Measurements from ENCODE around the gene CNRIP1.
"Not testable (repeated sequence)": the region's sequence is repeated elsewhere in the genome, so short reads cannot be mapped to it uniquely, and the experiment has no call there.

CNRIP1 gene

GRCh38 chr2:68309426-68309825 lies 10.3 kb downstream of the CNRIP1 start:
- no peak overlapping the region for H3K4me3 ChIP-seq (replicated peaks; ENCODE audit: low read depth, low read length)

GRCh38 chr2:68303902-68304272 lies 15.9 kb downstream of the CNRIP1 start:
- not testable (repeated sequence) for H3K4me3 ChIP-seq (replicated peaks; ENCODE audit: low read depth, low read length); DNase-seq (ENCODE audit: low read depth)

More at GRCh38 chr2:68309426-68309825, 10.3 kb downstream of the CNRIP1 start:
- TF ChIP-seq CTCF (IDR thresholded peaks at IDR 0.05; ENCODE audit: low read length, missing control alignments) = no peak
- DNase-seq (ENCODE audit: low read depth) = no peak

GRCh38 chr2:68303033-68303901 lies 16.5 kb downstream of the CNRIP1 start:
- no peak for DNase-seq (ENCODE audit: low read depth)
- no peak overlapping the region for H3K4me3 ChIP-seq (replicated peaks; ENCODE audit: low read depth, low read length)
- TF ChIP-seq CTCF (IDR thresholded peaks at IDR 0.05; ENCODE audit: low read length, missing control alignments) = no peak

- DNase-seq (ENCODE audit: low read depth) = no peak
- TF ChIP-seq CTCF (IDR thresholded peaks at IDR 0.05; ENCODE audit: low read length, missing control alignments) = no peak
- no peak overlapping the region for H3K4me3 ChIP-seq (replicated peaks; ENCODE audit: low read depth, low read length)
Observed at GRCh38 chr2:68302281-68302875, 17.4 kb downstream of the CNRIP1 start.

GRCh38 chr2:68295516-68295915 lies 24.2 kb downstream of the CNRIP1 start:
- no peak overlapping the region for H3K4me3 ChIP-seq (replicated peaks; ENCODE audit: low read depth, low read length)
- TF ChIP-seq CTCF (IDR thresholded peaks at IDR 0.05; ENCODE audit: low read length, missing control alignments) = no peak
- no peak for DNase-seq (ENCODE audit: low read depth)

GRCh38 chr2:68294913-68295312 lies 24.8 kb downstream of the CNRIP1 start:
- no peak for DNase-seq (ENCODE audit: low read depth)
- no peak overlapping the region for H3K4me3 ChIP-seq (replicated peaks; ENCODE audit: low read depth, low read length)
- TF ChIP-seq CTCF (IDR thresholded peaks at IDR 0.05; ENCODE audit: low read length, missing control alignments) = no peak

- no peak for TF ChIP-seq CTCF (IDR thresholded peaks at IDR 0.05; ENCODE audit: low read length, missing control alignments)
- DNase-seq (ENCODE audit: low read depth) = no peak
- no peak overlapping the region for H3K4me3 ChIP-seq (replicated peaks; ENCODE audit: low read depth, low read length)
Observed at GRCh38 chr2:68294187-68294586, 25.6 kb downstream of the CNRIP1 start.

All from fibroblast of pulmonary artery (primary cell).